Prostate gland (tissue), 2 donors: ENCODE results near the gene AGBL3. TPM values are rescaled to one million over a fixed set of nuclear protein-coding genes. Genes with fewer than 3 reads are reported as not detected.

Experiments used
- DNase-seq: peaks from one replicate; pipeline ENCODE4 v3.0.0-alpha.2; 2019; ENCODE audit warnings: low spot score
- H3K27ac ChIP-seq, 2 donors: fragments of 200-600 bp; sonication (generic); 2 replicates each; pipeline ENCODE4 v1.5.1; 2017 to 2019
- H3K27me3 ChIP-seq: fragments of 200-600 bp; sonication (generic); replicated peaks from 2 replicates; pipeline ENCODE4 v1.5.1; 2019; ENCODE audit not compliant: insufficient read depth
- H3K36me3 ChIP-seq, 2 donors: fragments of 200-600 bp; sonication (generic); 1 replicate in 1 of 2; 2 replicates in 1 of 2; pipeline versions ENCODE4 v1.5.1 to v1.8.1; 2017 to 2019
- H3K4me1 ChIP-seq: fragments of 200-600 bp; sonication (generic); replicated peaks from 2 replicates; pipeline ENCODE4 v1.5.1; 2019
- H3K4me3 ChIP-seq, 2 donors: fragments of 200-600 bp; sonication (generic); 2 replicates each; pipeline ENCODE4 v1.5.1; 2017 to 2019
- H3K9me3 ChIP-seq: fragments of 200-600 bp; sonication (generic); 2 replicates; pipeline ENCODE4 v1.5.1; 2017
- POLR2A ChIP-seq: fragments of 450-650 bp; IDR thresholded peaks from one replicate; pipeline ENCODE4 v1.6.1; 2016; ENCODE audit warnings: antibody characterized with exemption, mild to moderate bottlenecking
- POLR2AphosphoS5 ChIP-seq: sonication (generic); formaldehyde crosslinking; IDR thresholded peaks from one replicate; pipeline ENCODE4 v1.6.1; 2017; ENCODE audit warnings: antibody characterized with exemption
- WGBS: methylation state at CpG from one replicate; pipeline ENCODE4 v1.1.5; 2018; 5-methylcytosine and 5-hydroxymethylcytosine counted together
- intact Hi-C: fragments of 100-400 bp; cut with DNase I; formaldehyde crosslinking; loops from one replicate; pipeline ENCODE4 v1.14.2; 2022
- total RNA-seq, 2 donors: library from RNA; depleted of rRNA; stranded (reverse); fragments of >200 nt; gene quantifications; one replicate each; pipeline ENCODE4 v1.1.0, GENCODE V29; 2016
- TF ChIP-seq, protein P1 (sequence below), 4 experiments: fragments of 200-600 bp in 2 of 4; fragments of 450-650 bp in 2 of 4; sonication (generic) in 2 of 4; IDR thresholded peaks; 1 replicate in 3 of 4; 2 replicates in 1 of 4; pipeline ENCODE4 v1.5.1; 2016 to 2019; ENCODE audit warnings: antibody characterized with exemption in 4 of 4, mild to moderate bottlenecking in 2 of 4, moderate library complexity in 2 of 4

The AGBL3 gene
- total RNA-seq, 2 donors from 2014 or later, result 1.4 to 2.6 TPM

DNA sequence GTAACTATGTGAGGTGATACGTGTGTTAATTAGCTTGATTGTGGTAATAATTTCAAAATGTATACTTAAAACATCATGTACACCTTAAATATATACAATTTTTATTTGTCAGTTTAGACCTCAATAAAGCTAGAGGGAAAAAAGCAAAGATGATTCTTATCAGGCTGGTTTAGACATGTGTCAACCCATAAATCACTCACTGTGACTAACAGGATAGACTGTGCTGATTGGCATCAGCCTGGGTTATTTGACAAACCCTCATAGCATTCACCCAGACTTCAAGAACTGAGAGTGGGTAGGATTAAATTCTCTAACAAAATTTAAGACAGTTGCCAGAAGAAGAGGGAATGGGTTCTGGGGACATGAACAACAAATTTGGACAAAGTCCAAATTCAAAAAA, 87.8 kb downstream of the AGBL3 start:
- Histone ChIP-seq H3K9me3 (no peaks in the 10 kb centered on the region), H3K36me3 (no peaks in the 10 kb centered on the region), H3K27me3 (no peaks in the 10 kb centered on the region), H3K4me3 (no peak overlapping the region), H3K27ac (no peak overlapping the region), H3K4me1 (no peaks in the 10 kb centered on the region)
- intact Hi-C loops, result no loop called here
- no peak for DNase-seq
- TF ChIP-seq POLR2AphosphoS5, result no peak
- TF ChIP-seq, protein P1, sequence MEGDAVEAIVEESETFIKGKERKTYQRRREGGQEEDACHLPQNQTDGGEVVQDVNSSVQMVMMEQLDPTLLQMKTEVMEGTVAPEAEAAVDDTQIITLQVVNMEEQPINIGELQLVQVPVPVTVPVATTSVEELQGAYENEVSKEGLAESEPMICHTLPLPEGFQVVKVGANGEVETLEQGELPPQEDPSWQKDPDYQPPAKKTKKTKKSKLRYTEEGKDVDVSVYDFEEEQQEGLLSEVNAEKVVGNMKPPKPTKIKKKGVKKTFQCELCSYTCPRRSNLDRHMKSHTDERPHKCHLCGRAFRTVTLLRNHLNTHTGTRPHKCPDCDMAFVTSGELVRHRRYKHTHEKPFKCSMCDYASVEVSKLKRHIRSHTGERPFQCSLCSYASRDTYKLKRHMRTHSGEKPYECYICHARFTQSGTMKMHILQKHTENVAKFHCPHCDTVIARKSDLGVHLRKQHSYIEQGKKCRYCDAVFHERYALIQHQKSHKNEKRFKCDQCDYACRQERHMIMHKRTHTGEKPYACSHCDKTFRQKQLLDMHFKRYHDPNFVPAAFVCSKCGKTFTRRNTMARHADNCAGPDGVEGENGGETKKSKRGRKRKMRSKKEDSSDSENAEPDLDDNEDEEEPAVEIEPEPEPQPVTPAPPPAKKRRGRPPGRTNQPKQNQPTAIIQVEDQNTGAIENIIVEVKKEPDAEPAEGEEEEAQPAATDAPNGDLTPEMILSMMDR (IDR thresholded peaks at IDR 0.05), result no peak
- TF ChIP-seq POLR2A, result no peak
- WGBS, result 85% methylated on average over 1 of the region's 1 CpG

GRCh38 chr7:135074531-135074930, 88.2 kb downstream of the AGBL3 start:
- intact Hi-C loops, result no loop called here
- no peak for DNase-seq
- WGBS, result 44% methylated on average over 1 of the region's 1 CpG

DNA sequence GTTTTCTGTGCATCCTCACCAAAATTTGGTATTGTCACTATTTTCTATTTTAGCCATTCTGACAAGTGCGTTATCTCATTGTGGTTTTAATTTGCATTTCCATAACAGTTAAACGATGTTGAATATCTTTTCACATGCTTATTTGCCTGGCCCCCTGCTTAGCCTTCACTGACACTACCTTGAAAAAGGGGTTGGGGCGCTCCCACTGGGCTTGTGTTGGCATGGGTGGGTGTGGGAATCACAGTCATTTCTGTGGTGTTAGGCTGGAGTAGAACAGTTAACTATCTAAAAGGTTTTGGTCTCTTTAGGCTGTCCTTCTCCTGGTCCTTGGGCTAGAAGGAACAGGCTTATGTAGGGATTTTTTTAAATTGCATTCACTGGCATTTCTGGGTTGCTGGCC, 89.4 kb downstream of the AGBL3 start:
- no peaks in the 10 kb centered on the region for H3K27me3 ChIP-seq
- no peaks in the 10 kb centered on the region for H3K4me1 ChIP-seq
- no peak overlapping the region for H3K4me3 ChIP-seq
- WGBS, result 75% methylated on average over 3 of the region's 3 CpGs
- no peaks in the 10 kb centered on the region for H3K9me3 ChIP-seq
- no peaks in the 10 kb centered on the region for H3K36me3 ChIP-seq
- no peak overlapping the region for H3K27ac ChIP-seq
- no peak for DNase-seq
- TF ChIP-seq POLR2A (no peak), POLR2AphosphoS5 (no peak)
- TF ChIP-seq, protein P1 (IDR thresholded peaks at IDR 0.05), result no peak
- intact Hi-C loops, result no loop called here

More at GRCh38 chr7:135074531-135074930, 88.2 kb downstream of the AGBL3 start:
- no peaks in the 10 kb centered on the region for H3K9me3 ChIP-seq
- no peaks in the 10 kb centered on the region for H3K4me1 ChIP-seq
- no peak overlapping the region for H3K27ac ChIP-seq
- TF ChIP-seq, protein P1 (IDR thresholded peaks at IDR 0.05), result no peak
- TF ChIP-seq POLR2A, result no peak
- no peak for TF ChIP-seq POLR2AphosphoS5
- H3K27me3 ChIP-seq, result no peaks in the 10 kb centered on the region
- no peaks in the 10 kb centered on the region for H3K36me3 ChIP-seq
- H3K4me3 ChIP-seq, result no peak overlapping the region

DNA sequence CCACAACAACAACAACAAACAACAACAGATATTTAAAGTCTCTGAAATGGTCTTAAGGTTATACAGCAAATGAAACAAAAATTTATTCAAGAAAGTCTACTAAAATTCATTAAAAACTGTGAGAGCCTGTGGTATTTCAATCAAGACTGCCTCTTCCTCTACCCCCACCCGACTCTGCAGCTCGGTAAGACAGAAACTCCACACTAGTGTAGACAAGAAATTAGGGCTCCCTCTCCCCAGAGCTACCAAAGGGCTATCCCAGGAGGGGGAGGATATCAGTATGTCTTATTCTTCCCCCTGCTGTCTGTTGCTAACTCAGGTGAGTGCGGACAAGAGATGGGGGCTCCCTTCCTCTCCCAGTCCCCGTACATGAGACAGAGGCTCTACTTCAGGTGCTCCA, 90.6 kb downstream of the AGBL3 start:
- H3K4me1 ChIP-seq, result no peaks in the 10 kb centered on the region
- H3K4me3 ChIP-seq, result no peak overlapping the region
- H3K27me3 ChIP-seq, result no peaks in the 10 kb centered on the region
- H3K9me3 ChIP-seq, result no peaks in the 10 kb centered on the region
- no peaks in the 10 kb centered on the region for H3K36me3 ChIP-seq
- 92% methylated on average over 4 of the region's 4 CpGs for WGBS
- DNase-seq, result no peak
- H3K27ac ChIP-seq, result no peak overlapping the region
- intact Hi-C loops, result no loop called here
- TF ChIP-seq POLR2AphosphoS5, result no peak
- TF ChIP-seq, protein P1 (IDR thresholded peaks at IDR 0.05), result no peak
- no peak for TF ChIP-seq POLR2A

- Histone ChIP-seq H3K27ac (no peak overlapping the region), H3K27me3 (no peaks in the 10 kb centered on the region), H3K9me3 (no peaks in the 10 kb centered on the region), H3K4me3 (no peak overlapping the region), H3K4me1 (no peaks in the 10 kb centered on the region), H3K36me3 (no peaks in the 10 kb centered on the region)
- no peak for DNase-seq
- TF ChIP-seq POLR2A, result no peak
- TF ChIP-seq, protein P1 (IDR thresholded peaks at IDR 0.05), result no peak
- TF ChIP-seq POLR2AphosphoS5, result no peak
- whole genome bisulfite sequencing, result 79% methylated on average over 7 of the region's 7 CpGs
- intact Hi-C loops, result no loop called here
Measured at GRCh38 chr7:135077642-135078041, 91.3 kb downstream of the AGBL3 start.
